ENCODE measurements around the gene BAX.

Gene BAX

GRCh38 chr19:48950159-48950558 lies 4.5 kb upstream of the BAX start:
- Histone ChIP-seq H3K4me3 (ENCODE audit: low read length) (no peak overlapping the region), H3K27me3 (replicated peaks; ENCODE audit: insufficient read depth, low read length) (no peaks in the 10 kb centered on the region), H4K20me1 (ENCODE audit: insufficient read depth, low read length) (no peaks in the 10 kb centered on the region), H3K9me3 (replicated peaks; ENCODE audit: insufficient read depth, low read length) (no peaks in the 10 kb centered on the region), H3K27ac (ENCODE audit: low read length) (no peak overlapping the region), H3K4me1 (ENCODE audit: low read length) (no peaks in the 10 kb centered on the region), H3K9ac (ENCODE audit: low read length) (no peak overlapping the region), H3K9me2 (replicated peaks; ENCODE audit: insufficient read depth, low read length) (no peaks in the 10 kb centered on the region), H2AFZ (ENCODE audit: low read length) (no peak overlapping the region), H3K79me2 (ENCODE audit: low read length) (peaks cover 4% of the 10 kb centered on the region), H3K4me2 (ENCODE audit: low read depth, low read length) (no peak overlapping the region), H3K36me3 (replicated peaks; ENCODE audit: insufficient read depth, low read length) (no peaks in the 10 kb centered on the region), H3F3A (ENCODE audit: insufficient read depth, low read length) (no peaks in the 10 kb centered on the region)
- TF ChIP-seq CTCF (IDR thresholded peaks at IDR 0.05; ENCODE audit: low read length) (no peak), EZH2 (optimal IDR thresholded peaks at IDR 0.05; ENCODE audit: low read depth, low read length) (no peak), EZH2phosphoT487 (IDR thresholded peaks at IDR 0.05; ENCODE audit: low read length) (no peak)
- no peak for DNase-seq

GRCh38 chr19:48950830-48951519 lies 3.7 kb upstream of the BAX start:
- no peaks in the 10 kb centered on the region for H3F3A ChIP-seq (ENCODE audit: insufficient read depth, low read length)
- H3K9ac ChIP-seq (ENCODE audit: low read length), result no peak overlapping the region
- no peaks in the 10 kb centered on the region for H3K36me3 ChIP-seq (replicated peaks; ENCODE audit: insufficient read depth, low read length)
- H3K4me3 ChIP-seq (ENCODE audit: low read length), result no peak overlapping the region
- H3K4me2 ChIP-seq (ENCODE audit: low read depth, low read length), result no peak overlapping the region
- H3K79me2 ChIP-seq (ENCODE audit: low read length), result peaks cover 13% of the 10 kb centered on the region
- H3K9me3 ChIP-seq (replicated peaks; ENCODE audit: insufficient read depth, low read length), result no peaks in the 10 kb centered on the region
- TF ChIP-seq EZH2 (optimal IDR thresholded peaks at IDR 0.05; ENCODE audit: low read depth, low read length), result no peak
- no peak for TF ChIP-seq CTCF (IDR thresholded peaks at IDR 0.05; ENCODE audit: low read length)
- TF ChIP-seq EZH2phosphoT487 (IDR thresholded peaks at IDR 0.05; ENCODE audit: low read length), result no peak
- H3K4me1 ChIP-seq (ENCODE audit: low read length), result no peaks in the 10 kb centered on the region
- H3K27me3 ChIP-seq (replicated peaks; ENCODE audit: insufficient read depth, low read length), result no peaks in the 10 kb centered on the region
- H4K20me1 ChIP-seq (ENCODE audit: insufficient read depth, low read length), result no peaks in the 10 kb centered on the region
- no peak overlapping the region for H2AFZ ChIP-seq (ENCODE audit: low read length)
- no peaks in the 10 kb centered on the region for H3K9me2 ChIP-seq (replicated peaks; ENCODE audit: insufficient read depth, low read length)
- no peak for DNase-seq
- H3K27ac ChIP-seq (ENCODE audit: low read length), result no peak overlapping the region

- H3K36me3 ChIP-seq (replicated peaks; ENCODE audit: insufficient read depth, low read length), result no peaks in the 10 kb centered on the region
- no peak overlapping the region for H3K4me2 ChIP-seq (ENCODE audit: low read depth, low read length)
- H3K9ac ChIP-seq (ENCODE audit: low read length), result no peak overlapping the region
- H3F3A ChIP-seq (ENCODE audit: insufficient read depth, low read length), result no peaks in the 10 kb centered on the region
- peaks cover 17% of the 10 kb centered on the region for H3K79me2 ChIP-seq (ENCODE audit: low read length)
- H3K9me2 ChIP-seq (replicated peaks; ENCODE audit: insufficient read depth, low read length), result no peaks in the 10 kb centered on the region
- H2AFZ ChIP-seq (ENCODE audit: low read length), result no peak overlapping the region
- TF ChIP-seq CTCF (IDR thresholded peaks at IDR 0.05; ENCODE audit: low read length) (no peak), EZH2 (optimal IDR thresholded peaks at IDR 0.05; ENCODE audit: low read depth, low read length) (no peak), EZH2phosphoT487 (IDR thresholded peaks at IDR 0.05; ENCODE audit: low read length) (no peak)
- no peaks in the 10 kb centered on the region for H3K9me3 ChIP-seq (replicated peaks; ENCODE audit: insufficient read depth, low read length)
- H3K27ac ChIP-seq (ENCODE audit: low read length), result no peak overlapping the region
- no peaks in the 10 kb centered on the region for H3K27me3 ChIP-seq (replicated peaks; ENCODE audit: insufficient read depth, low read length)
- no peak overlapping the region for H3K4me3 ChIP-seq (ENCODE audit: low read length)
- no peaks in the 10 kb centered on the region for H3K4me1 ChIP-seq (ENCODE audit: low read length)
- no peaks in the 10 kb centered on the region for H4K20me1 ChIP-seq (ENCODE audit: insufficient read depth, low read length)
- no peak for DNase-seq
These were observed 1.5 kb upstream of the BAX start for GRCh38 chr19:48953141-48953540.
